HTERT RPE-1 (cell line): ENCODE measurements around the gene MAML1.
"Not testable (repeated sequence)": the region's sequence is repeated elsewhere in the genome, so short reads cannot be mapped to it uniquely, and the experiment has no call there.

Experiments used
- in situ Hi-C: fragments of 300-500 bp; cut with MboI; formaldehyde crosslinking; loops from 4 replicates; pipeline ENCODE4 v1.14.3; 2020; ENCODE audit warnings: low sequenced_read_pairs

The MAML1 gene

GRCh38 chr5:179766726-179767455 lies 34.3 kb downstream of the MAML1 start:
- in situ Hi-C loops, result no loop called here

- in situ Hi-C loops, result no loop called here
Measured at GRCh38 chr5:179767496-179768100, 35.0 kb downstream of the MAML1 start.

- in situ Hi-C loops, result no loop called here
Measured at GRCh38 chr5:179768326-179769085, 35.9 kb downstream of the MAML1 start.

GRCh38 chr5:179769271-179769670 lies 36.6 kb downstream of the MAML1 start:
- in situ Hi-C loops, result no loop called here

- in situ Hi-C loops, result no loop called here
Measured at GRCh38 chr5:179769796-179770195, 37.2 kb downstream of the MAML1 start.

- in situ Hi-C loops, result no loop called here
Measured at GRCh38 chr5:179771311-179771895, 38.8 kb downstream of the MAML1 start.

GRCh38 chr5:179772351-179772750 lies 39.7 kb downstream of the MAML1 start:
- in situ Hi-C loops, result no loop called here

GRCh38 chr5:179773686-179774040 lies 41.0 kb downstream of the MAML1 start:
- in situ Hi-C loops, result no loop called here

GRCh38 chr5:179774442-179774841 lies 41.8 kb downstream of the MAML1 start:
- in situ Hi-C loops, result no loop called here

- in situ Hi-C loops, result no loop called here
Measured at GRCh38 chr5:179776411-179776938, 43.9 kb downstream of the MAML1 start.

- in situ Hi-C loops, result no loop called here
Measured at GRCh38 chr5:179777456-179777855, 44.8 kb downstream of the MAML1 start.

- in situ Hi-C loops, result no loop called here
Measured at GRCh38 chr5:179777909-179778308, 45.3 kb downstream of the MAML1 start.

- in situ Hi-C loops, result no loop called here
Measured at GRCh38 chr5:179778591-179778990, 46.0 kb downstream of the MAML1 start.

GRCh38 chr5:179779826-179780225 lies 47.2 kb downstream of the MAML1 start:
- in situ Hi-C loops, result no loop called here

GRCh38 chr5:179780362-179780761 lies 47.7 kb downstream of the MAML1 start:
- in situ Hi-C loops, result no loop called here

GRCh38 chr5:179781846-179782245 lies 49.2 kb downstream of the MAML1 start:
- in situ Hi-C loops, result no loop called here

GRCh38 chr5:179783128-179783527 lies 50.5 kb downstream of the MAML1 start:
- in situ Hi-C loops, result no loop called here

GRCh38 chr5:179786861-179787260 lies 54.2 kb downstream of the MAML1 start:
- in situ Hi-C loops, result no loop called here

GRCh38 chr5:179788193-179788854 lies 55.7 kb downstream of the MAML1 start:
- in situ Hi-C loops, result no loop called here

GRCh38 chr5:179789278-179789677 lies 56.7 kb downstream of the MAML1 start:
- in situ Hi-C loops, result not testable (repeated sequence)
